Ecto neural progenitor cell (in vitro differentiated cells): ENCODE measurements around the gene GIMAP7.
"Not testable (repeated sequence)": the region's sequence is repeated elsewhere in the genome, so short reads cannot be mapped to it uniquely, and the experiment has no call there.

ENCODE experiments used
- DNase-seq: peaks from one replicate; pipeline ENCODE4 v3.0.0-alpha.2; 2018; ENCODE audit warnings: low spot score

Gene GIMAP7

GRCh38 chr7:150513758-150514157, 914 bp upstream of the GIMAP7 start:
- DNase-seq, result no peak

GRCh38 chr7:150515248-150516147, 826 bp downstream of the GIMAP7 start:
- DNase-seq, result no peak

GRCh38 chr7:150516956-150517745, 2.5 kb downstream of the GIMAP7 start:
- no peak for DNase-seq

GRCh38 chr7:150519310-150519709, 4.6 kb downstream of the GIMAP7 start:
- no peak for DNase-seq

GRCh38 chr7:150520145-150520544, 5.5 kb downstream of the GIMAP7 start:
- no peak for DNase-seq

- not testable (repeated sequence) for DNase-seq
Measured at GRCh38 chr7:150522931-150523330, 8.3 kb downstream of the GIMAP7 start.

GRCh38 chr7:150524018-150524417, 9.3 kb downstream of the GIMAP7 start:
- no peak for DNase-seq

GRCh38 chr7:150531704-150532103, 17.0 kb downstream of the GIMAP7 start:
- no peak for DNase-seq

- DNase-seq, result no peak
Measured at GRCh38 chr7:150538259-150538658, 23.6 kb downstream of the GIMAP7 start.

- DNase-seq, result no peak
Measured at GRCh38 chr7:150553163-150553562, 38.5 kb downstream of the GIMAP7 start.

GRCh38 chr7:150556521-150557138, 42.0 kb downstream of the GIMAP7 start:
- DNase-seq, result no peak

- no peak for DNase-seq
Measured at GRCh38 chr7:150560486-150560885, 45.8 kb downstream of the GIMAP7 start.

- no peak for DNase-seq
Measured at GRCh38 chr7:150562919-150563318, 48.2 kb downstream of the GIMAP7 start.

GRCh38 chr7:150564006-150564405, 49.3 kb downstream of the GIMAP7 start:
- DNase-seq, result no peak

- DNase-seq, result no peak
Measured at GRCh38 chr7:150564566-150564965, 49.9 kb downstream of the GIMAP7 start.

GRCh38 chr7:150565239-150565638, 50.6 kb downstream of the GIMAP7 start:
- DNase-seq, result no peak

- no peak for DNase-seq
Measured at GRCh38 chr7:150566123-150566522, 51.5 kb downstream of the GIMAP7 start.

- no peak for DNase-seq
Measured at GRCh38 chr7:150566572-150566971, 51.9 kb downstream of the GIMAP7 start.

- DNase-seq, result no peak
Measured at GRCh38 chr7:150567169-150567568, 52.5 kb downstream of the GIMAP7 start, which contains the start of gene GIMAP4. Gene GIMAP4, plus strand, starts transcription at chr7:150567390. Its CDS starts 2,512 bp downstream, at chr7:150569902.

GRCh38 chr7:150567871-150568301, 53.2 kb downstream of the GIMAP7 start:
- no peak for DNase-seq

- no peak for DNase-seq
Measured at GRCh38 chr7:150568714-150569113, 54.0 kb downstream of the GIMAP7 start.

- DNase-seq, result no peak
Measured at GRCh38 chr7:150569245-150569955, 54.7 kb downstream of the GIMAP7 start.
